Activated effector memory CD4-positive, alpha-beta T cell treated with Interleukin-2 at 50 U/mL for 16 hours (primary cell): Measurements from ENCODE around the gene LIG3.
"Not testable (repeated sequence)": the region's sequence is repeated elsewhere in the genome, so short reads cannot be mapped to it uniquely, and the experiment has no call there.

ENCODE experiments used
- DNase-seq: peaks from one replicate; pipeline ENCODE4 v3.0.0-alpha.2; 2020

Gene LIG3

DNA sequence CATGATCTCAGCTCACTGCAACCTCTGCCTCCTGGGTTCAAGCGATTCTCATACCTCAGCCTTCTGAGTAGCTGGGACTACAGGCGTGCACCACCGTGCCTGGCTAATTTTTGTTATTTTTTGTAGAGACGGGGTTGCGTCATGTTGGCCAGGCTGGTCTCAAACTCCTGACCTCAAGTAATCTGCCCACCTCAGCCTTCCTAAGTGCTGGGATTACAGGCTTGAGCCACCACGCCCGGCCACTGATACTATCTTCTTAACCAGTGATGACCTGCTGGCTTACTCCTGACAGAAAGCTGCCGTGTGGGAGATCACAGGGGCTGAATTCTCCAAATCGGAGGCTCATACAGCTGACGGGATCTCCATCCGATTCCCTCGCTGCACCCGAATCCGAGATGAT is 20.7 kb downstream of the LIG3 start:
- not testable (repeated sequence) for DNase-seq

DNA sequence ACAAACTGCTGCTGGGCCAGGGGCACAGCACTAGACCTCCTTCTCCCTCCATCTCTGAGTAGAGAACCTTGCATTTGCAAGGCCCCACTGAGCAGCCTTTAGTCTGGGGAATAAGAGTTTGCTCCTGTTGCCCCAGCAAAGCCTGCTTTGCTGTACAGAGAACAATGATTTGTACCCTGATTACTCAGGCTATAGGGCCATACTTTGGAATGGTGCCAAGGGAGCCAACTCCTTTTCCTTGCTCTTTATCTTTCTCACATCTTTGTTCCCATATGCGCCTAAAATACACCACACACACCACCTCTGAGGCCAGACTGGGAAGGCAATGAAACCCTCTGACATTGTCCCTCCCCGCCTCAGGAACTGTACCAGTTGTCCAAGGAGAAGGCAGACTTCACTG is 21.2 kb downstream of the LIG3 start:
- no peak for DNase-seq

DNA sequence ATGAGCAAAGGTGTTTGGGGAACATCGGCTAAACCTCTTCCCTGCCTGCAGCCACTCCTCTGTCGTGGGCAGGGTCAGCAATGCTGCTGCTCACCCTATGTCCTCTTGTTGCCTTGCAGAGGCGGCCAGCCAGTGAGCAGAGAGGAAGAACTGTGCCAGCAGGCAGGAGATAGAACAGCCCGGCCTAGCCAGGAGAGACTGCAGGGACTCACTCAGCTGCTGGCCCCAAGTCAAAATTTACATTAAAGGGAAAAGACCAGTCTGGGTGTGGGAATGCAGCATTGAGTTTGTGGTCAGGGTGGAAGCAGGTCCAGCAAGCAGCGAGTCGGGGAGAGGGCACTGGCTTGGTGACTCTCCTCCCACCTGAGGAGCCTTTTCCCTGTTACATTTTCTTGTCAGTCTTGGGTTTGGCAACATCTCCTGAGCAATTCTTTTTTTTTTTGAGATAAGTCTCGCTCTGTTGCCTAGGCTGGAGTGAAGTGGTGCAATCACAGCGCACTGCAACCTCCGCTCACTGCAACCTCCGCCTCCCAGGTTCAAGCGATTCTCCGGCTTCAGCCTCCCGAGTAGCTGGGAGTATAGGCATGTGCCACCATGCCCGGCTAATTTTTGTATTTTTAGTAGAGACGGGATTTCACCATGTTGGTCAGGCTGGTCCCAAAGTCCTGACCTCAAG is 22.7 kb downstream of the LIG3 start:
- no peak for DNase-seq

DNA sequence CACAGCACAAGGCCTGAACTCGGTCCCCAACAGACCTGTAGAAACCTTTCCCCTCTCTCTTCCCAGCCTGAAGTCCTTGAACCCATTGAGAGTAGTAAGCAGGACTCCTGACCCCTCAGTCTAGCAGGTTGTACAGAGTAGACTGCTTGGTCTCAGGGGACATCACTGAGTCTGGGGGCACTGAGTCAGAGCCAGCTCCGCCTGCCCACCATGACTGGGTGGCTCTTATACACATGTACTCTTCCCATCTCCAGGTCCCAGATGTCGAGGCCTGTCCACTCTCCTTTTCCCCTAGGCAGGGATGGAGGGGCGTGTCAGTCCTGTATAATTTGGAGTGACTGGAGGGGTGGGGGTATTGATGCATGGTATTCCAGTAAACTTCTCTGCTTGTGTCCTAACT is 23.5 kb downstream of the LIG3 start:
- no peak for DNase-seq

DNA sequence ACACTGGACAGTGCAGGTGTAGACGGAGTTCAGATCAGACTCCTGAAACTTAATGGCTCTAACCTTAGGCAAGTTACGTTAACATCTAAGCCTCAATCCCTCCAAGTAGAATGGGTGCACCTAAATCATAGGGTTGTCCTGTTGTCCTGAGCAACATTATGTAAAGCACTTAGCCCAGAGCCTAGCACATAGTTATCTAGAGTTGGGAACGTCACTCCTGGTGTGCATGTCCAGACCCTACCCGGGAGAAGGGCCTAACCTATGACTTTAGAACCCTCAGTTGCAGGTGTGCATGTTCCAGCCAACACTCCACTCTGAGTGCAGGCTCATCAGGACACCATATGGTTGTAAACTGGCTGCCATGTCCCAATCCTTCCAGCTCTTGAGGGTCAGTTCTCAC is 26.0 kb downstream of the LIG3 start:
- DNase-seq = no peak

DNA sequence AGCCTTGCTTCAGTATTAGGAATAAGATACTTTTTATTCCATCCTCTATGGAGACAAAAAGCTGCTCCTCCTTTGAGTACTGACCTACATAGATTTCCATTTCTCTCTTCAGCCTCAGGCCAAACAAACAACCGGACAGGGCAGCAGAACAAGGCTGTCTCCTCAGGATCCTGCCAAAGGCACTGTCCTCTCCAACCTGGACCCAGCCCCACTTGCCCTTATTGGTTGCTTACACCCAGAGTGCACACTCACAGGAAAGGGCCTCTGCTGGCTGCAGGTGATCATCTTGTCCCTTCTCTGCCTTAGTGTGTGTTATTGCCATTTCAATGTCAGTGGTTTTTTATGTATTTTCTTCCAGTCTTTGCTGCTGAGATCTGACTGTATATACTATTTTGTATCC is 26.6 kb downstream of the LIG3 start:
- DNase-seq = no peak

DNA sequence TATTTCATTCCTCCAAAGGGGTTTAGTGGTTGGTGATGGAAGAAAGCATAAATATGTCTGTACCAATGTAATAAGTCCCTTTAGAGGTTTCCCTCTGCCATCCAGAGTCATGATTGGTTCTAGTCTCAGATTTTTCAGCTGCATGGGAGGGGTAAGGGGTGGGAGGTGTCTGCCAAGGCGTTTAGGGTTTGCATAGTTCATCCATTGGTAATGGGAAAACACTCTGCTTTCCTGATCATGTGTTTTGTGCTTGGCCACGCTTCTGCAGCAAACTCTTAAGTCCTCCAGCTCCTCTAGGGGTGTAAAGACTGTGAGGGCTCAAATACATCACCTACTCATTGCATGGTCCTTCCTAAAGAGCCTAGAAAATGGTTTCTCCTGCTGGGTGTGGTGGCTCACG is 29.8 kb downstream of the LIG3 start:
- DNase-seq = no peak

DNA sequence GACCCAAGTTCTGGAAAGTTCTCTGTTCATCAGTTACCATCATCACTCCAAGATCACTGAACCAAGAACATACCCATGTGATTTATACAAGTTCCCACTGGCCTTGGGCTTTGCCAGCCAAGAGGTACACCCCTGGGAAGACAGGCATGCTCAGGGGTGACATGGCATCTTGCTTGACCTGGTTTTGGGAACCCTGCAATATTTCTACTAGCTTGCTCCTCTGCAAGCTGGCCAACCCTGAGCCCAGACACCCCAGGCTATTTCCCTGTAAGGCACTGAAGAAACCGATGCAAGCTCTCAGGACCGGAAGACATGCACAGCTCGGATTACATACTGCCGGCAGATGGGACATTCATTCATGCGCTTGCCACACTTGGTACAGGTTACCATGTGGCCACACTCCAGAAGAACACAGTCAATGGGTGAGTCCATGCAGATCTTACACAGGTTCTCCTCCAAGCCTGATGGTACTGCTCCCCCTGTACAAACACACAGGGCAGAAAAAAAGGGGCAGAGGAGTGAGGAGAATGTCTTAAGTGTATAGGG is 31.4 kb downstream of the LIG3 start:
- no peak for DNase-seq

DNA sequence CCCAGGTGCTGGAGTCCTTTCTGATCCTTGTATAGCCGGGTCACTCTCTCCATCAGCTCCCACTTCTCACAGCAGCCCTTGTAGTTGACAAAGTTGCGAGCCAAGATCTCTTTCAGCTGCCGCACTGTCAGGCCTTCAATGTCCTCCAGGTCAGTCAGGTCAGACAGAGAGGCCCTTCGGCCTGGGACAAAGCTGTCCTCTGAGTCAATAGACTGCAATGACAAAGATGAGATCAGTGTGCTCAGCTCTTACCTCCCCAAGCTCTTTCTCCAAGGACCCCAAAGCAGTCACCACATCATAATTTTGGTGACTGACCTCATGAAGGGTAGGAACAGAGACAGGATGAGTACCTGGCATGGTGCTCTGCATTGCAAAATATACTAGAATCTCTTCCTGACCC is 36.1 kb downstream of the LIG3 start:
- DNase-seq = no peak

DNA sequence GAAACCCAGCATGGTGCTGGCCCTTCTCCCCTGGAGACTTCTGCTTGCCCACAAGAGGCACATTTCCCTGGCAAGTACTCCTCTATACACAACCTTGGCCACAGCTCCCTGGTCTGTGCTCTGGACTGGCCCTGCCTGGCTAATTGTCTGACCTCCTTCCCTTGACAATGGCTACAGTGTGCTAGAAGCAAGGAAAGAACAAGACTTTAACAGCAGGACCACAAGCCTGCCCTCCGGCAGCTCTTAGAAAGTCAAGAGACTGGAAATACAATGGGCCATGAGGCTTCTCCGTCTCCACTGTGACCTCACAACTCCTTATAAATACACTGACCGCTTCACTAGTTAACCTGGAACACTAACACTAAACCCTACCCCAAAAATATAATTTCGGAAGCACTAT is 36.7 kb downstream of the LIG3 start:
- no peak for DNase-seq

DNA sequence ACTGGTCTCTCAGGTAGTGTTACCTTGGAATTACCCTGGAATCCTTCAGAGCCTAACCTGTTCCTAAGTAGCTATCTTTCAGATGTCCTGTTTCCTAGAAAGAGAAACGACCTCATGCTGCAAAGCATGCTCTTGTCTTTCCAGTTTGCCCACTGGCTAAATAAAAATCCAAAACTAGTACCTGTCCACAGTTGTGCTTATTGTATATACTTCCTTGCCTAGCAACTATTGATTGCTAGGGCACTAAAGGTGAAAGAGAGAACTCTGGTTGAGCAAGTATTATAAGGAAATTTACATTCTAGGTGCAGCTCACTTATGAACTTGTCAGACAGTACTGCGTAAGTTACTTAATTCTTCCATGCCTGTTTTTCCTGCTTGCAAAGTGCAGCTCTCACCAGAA is 38.5 kb downstream of the LIG3 start:
- DNase-seq = no peak

DNA sequence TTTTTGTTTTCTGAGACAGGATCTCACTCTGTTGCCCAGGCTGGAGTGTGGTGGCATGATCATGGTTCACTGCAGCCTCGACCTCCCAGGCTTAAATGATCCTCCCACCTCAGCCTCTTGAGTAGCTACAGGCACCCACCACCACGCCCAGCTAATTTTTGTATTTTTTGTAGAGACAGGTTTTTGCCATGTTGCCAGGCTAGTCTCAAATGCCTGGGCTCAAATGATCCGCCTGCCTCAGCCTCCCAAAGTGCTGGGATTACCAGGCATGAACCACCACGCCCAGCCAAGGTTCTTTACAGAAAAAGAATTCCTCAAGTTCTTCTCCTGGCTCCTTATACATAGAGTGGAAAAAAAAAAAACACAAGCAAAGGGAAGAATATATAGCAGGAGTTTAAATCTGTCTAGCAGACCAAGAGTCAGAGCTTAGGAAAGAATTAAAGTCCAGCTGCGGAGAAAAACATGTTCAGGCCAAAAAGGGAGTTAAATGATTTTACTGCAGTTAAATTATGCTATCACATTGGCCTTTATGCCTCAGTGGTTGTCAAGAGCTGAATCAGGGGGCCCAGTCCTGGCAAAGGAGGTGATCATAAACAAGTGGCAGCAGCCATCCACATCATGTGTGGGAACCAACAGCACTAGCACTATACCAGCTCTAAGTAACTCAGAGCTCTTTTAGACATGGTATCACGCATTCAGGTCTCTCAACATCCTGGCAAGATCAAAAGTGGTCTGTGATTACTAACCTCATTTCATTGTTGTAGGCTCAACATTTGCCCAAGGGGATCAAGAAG is 39.3 kb downstream of the LIG3 start:
- no peak for DNase-seq

DNA sequence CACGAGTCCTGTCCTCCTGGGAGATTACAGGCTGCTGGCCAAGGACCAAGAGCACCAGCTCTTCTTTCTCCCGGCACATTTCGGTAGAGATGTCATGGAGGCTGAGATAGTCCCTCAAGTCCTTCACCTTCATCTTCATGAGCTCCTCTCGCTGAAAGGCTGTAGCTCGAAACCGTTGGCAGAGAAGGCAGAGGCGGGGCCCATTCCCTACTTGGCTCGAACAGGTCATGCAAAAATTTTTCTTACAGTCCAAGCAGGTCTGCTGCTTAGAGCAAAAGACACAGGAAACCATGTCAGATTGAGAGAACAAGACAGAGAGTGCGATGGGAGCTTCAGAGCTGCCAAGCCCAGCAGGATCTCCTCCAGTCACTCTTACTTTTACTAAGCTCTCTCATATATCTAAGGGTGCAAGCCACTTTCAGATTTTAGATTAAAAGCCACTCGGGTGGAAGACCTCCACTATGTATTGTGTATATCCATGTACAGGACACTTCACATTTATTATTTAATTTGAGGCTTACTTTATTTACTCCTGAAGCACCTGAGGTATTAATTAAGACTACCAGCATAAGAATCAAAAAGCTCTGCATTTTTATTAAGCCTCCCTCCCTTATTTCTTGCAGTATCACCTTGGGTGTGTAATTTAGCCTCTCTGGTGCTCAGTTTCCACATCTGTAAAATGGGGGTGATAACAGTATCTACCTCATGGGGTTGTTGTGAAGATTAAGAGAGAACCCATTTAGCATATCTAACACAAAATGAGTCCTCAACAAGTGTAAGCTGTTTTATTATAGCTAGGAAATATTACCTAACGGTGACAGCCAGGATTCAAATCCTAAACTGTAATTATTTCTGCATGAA is 41.4 kb downstream of the LIG3 start:
- DNase-seq = no peak

DNA sequence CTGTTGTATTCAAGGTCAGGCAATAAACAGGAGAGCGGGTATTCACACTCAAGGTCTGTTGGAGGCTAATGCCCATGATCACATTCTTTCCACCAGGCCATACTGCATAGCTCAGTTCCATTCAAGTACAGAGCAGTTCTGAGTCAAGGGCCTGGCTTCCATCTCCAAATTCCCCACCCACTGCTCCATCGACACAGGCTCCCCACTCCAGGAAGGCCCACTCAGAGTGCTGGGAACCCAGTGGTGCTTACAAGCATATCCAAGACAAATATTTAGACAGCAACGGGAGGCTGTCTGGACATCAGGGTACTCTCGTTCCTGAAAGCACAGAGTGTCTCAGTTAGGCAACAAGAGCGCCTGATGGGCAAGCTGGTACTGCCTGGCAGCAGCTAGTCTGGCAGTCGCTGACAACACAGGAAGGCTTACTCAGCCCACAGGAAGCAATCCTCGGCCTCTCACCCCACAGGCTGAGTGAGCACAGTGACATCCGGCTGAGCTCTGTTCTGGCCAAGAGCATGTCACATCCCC is 42.3 kb downstream of the LIG3 start:
- peak; percentile 69 for DNase-seq

DNA sequence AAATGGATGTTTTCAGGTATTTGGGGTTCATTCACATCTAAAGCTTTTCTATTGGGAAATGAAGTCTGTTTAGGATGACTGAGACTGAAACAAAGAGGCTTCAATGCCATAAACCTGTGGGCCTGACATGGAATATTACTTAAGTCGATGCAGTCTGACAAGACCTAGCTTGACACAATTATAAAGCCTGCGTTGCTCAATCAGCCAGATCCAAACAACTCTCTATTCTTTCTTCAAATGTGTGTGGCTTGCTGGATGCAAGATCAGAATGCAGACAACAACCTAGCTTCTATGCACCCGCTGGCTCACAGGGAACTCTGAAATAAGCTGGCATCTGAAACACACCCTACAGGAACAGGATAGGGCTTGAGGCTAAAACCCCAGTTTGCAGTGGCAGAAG is 43.2 kb downstream of the LIG3 start:
- DNase-seq = no peak

DNA sequence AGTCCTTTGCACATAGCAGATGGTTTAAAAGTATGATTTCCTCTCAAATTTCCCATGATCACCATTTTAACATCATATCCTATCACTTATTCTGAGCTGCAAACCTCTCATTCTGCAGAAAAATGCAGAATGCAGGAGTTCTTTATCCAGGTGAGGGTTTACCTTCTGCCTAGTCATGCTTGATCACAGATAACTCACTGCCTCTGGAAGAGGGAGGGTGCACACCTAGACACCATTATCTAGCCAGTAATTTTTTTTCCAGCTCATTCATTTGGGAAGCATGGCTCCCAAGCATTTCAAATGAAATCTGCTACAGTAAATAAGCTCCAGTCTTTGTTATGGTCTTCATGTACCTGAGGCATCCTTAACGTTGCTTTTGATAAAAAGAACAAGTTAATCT is 45.2 kb downstream of the LIG3 start:
- DNase-seq = no peak

DNA sequence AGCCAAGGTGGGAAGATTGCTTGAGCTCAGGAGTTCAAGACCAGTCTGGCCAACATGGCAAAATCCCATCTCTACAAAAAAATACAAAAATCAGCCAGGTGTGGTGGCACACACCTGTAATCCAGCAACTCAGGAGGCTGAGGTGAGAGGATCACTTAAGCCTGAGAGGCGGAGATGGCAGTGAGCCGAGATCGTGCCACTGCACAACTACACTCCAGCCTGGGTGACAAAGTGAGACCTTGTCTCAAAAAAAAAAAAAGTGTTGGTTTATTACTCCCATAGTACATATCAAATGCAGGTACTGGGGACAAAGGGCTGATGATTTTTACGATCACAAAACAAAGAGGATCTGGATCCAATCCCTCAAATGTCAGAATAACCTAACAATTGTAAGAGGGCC is 47.8 kb downstream of the LIG3 start:
- DNase-seq = not testable (repeated sequence)

DNA sequence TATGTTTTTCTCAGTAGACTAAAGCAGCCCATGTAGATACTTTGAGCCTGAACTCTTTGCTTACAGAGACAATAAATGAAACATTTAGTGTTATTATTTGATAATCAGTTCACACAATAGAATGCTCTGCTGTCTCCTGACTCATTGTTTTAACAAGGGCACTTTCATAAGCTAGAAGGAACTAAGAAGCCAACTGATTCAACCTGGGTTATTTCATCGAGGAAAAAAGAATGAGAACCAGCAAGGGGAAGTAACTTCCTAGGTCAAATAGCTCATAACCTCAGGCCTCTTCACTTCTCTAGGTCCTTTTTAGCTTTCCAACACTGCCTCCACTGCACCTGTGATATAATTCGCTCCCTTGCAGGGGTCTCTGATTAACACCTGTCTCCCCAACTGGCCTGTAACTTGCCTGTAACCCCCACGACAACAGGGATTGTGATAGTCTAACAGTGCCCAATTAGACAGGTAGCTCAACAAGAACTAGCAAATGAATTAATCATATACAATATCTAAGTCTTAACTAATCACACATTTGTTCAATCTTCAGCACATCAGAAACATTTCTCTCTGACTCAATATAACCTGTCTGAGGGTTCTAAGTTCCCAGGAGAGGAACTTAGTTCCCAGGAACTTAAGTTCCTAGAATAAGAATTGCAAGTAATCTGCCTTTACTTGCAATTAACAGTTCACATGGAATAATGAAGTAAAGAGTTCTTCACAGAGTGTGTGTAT is 48.4 kb downstream of the LIG3 start:
- DNase-seq = no peak

DNA sequence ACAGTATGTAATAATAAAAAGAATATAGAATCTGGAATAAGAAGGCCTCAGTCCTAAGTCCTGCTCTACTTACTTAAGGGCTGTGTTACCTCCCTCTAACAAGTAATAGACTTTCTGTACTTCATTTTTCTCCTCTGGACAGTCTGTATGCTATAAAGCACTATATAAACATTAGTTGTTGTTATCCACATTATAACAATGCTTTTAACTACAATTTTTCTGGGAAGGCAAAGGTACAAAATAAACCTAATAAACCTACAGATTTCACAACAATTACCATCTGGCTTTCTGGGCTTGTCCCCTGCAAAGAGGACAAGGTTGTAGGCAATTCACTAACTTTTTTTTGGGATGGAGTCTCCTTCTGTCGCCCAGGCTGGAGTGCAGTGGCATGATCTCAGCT is 50.5 kb downstream of the LIG3 start:
- DNase-seq = no peak

DNA sequence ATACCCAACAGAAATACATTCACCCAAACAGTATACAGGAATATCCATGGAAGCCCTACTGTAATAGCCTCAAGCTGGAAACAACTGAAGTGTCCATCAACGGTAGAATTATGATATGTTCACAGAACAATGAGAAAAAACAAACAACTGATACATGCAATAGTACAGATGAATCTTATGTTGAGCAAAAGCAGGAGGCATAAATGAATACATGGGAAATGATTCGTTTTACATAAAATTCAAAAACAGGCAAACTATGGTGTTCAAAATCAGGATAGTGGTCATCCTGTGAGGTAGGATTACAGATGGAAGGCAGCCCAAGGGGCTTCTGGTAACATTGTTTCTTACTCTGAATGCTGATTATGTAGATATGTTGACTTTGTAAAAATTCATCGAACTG is 58.1 kb downstream of the LIG3 start:
- no peak for DNase-seq

DNA sequence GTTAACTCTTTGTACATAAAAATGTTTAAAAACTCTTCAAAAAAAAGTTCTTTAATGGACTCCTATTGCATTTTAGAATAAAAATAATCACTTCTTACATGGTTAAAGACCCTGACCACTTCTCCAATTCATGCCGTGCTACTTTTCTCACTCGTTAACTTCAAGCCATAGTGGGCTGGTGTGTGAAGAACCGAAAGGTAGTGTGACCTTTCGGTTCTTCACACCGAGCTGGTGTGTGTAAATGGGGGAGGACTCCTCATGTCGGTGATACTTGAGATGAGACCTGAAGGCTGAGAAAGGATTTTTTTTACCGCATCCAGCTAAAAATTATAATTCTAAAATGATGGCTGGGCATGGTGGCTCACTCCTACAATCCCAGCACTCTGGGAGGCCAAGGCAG is 61.1 kb downstream of the LIG3 start:
- DNase-seq = no peak

DNA sequence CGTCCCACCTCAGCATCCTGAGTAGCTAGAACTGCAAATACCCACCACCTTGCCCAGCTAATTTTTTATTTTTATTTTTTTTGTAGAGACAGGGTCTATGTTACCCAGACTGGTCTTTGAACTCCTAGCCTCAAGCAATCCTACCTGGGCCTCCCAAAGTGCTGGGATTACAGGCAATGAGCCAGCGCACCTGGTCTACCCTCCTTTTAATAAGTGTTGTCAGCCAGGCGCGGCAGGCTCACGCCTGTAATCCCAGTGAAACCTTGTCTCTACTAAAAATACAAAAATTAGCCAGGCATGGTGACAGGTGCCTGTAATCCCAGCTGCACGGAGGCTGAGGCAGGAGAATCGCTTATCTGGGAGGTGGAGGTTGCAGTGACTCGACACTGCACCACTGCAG is 63.9 kb downstream of the LIG3 start:
- DNase-seq = no peak
